ENCODE results near the gene DPM1.
A peak's percentile ranks its signal among the peaks of the same experiment; 100 is the strongest.
"Not testable (repeated sequence)": the region's sequence is repeated elsewhere in the genome, so short reads cannot be mapped to it uniquely, and the experiment has no call there.

Gene DPM1

DNA sequence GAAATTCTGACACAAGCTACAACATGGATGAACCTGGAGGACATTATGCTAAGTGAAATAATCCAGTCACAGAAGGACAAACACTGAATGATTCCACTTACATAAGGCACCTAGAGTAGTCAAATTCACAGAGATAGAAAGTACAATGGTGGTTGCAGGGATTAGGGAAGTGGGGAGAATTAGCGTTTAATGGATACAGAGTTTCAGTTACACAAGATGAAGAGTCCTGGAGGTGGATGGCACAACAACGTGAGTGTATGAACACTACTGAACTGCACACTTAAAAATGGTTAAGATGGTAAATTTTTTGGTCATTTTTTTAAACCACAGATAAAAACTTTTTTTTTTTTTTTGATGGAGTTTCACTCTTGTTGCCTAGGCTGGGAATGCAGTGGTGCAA lies 25.0 kb upstream of the DPM1 start:
- H3K36me3 ChIP-seq: no peaks in the 10 kb centered on the region
- no peak for TF ChIP-seq CTCF (IDR thresholded peaks at IDR 0.05; ENCODE audit: low read depth, low read length)
- H3K9me3 ChIP-seq (ENCODE audit: severe bottlenecking): no peaks in the 10 kb centered on the region
- H3K27ac ChIP-seq: no peak overlapping the region
- no peak overlapping the region for H3K4me3 ChIP-seq (ENCODE audit: low read depth, low read length)
- no peak for DNase-seq
- H3K27me3 ChIP-seq (ENCODE audit: insufficient read depth, low read depth, severe bottlenecking): peaks cover 86% of the 10 kb centered on the region

- Histone ChIP-seq H3K9me3 (ENCODE audit: severe bottlenecking) (no peaks in the 10 kb centered on the region), H3K27me3 (ENCODE audit: insufficient read depth, low read depth, severe bottlenecking) (peaks cover 87% of the 10 kb centered on the region), H3K4me3 (ENCODE audit: low read depth, low read length) (no peak overlapping the region), H3K27ac (no peak overlapping the region), H3K36me3 (no peaks in the 10 kb centered on the region)
- no peak for DNase-seq
- no peak for TF ChIP-seq CTCF (IDR thresholded peaks at IDR 0.05; ENCODE audit: low read depth, low read length)
Observed at GRCh38 chr20:50982363-50982762, 24.0 kb upstream of the DPM1 start.

- Histone ChIP-seq H3K36me3 (no peaks in the 10 kb centered on the region), H3K4me3 (ENCODE audit: low read depth, low read length) (no peak overlapping the region), H3K27me3 (ENCODE audit: insufficient read depth, low read depth, severe bottlenecking) (peaks cover 91% of the 10 kb centered on the region), H3K9me3 (ENCODE audit: severe bottlenecking) (no peaks in the 10 kb centered on the region), H3K27ac (no peak overlapping the region)
- no peak for TF ChIP-seq CTCF (IDR thresholded peaks at IDR 0.05; ENCODE audit: low read depth, low read length)
- DNase-seq: no peak
Observed at GRCh38 chr20:50981714-50982048, 23.3 kb upstream of the DPM1 start.

GRCh38 chr20:50980851-50981713 lies 22.8 kb upstream of the DPM1 start:
- peak; percentile 75 for TF ChIP-seq CTCF (IDR thresholded peaks at IDR 0.05; ENCODE audit: low read depth, low read length)
- H3K4me3 ChIP-seq (ENCODE audit: low read depth, low read length): no peak overlapping the region
- peak; percentile 52 for DNase-seq

DNA sequence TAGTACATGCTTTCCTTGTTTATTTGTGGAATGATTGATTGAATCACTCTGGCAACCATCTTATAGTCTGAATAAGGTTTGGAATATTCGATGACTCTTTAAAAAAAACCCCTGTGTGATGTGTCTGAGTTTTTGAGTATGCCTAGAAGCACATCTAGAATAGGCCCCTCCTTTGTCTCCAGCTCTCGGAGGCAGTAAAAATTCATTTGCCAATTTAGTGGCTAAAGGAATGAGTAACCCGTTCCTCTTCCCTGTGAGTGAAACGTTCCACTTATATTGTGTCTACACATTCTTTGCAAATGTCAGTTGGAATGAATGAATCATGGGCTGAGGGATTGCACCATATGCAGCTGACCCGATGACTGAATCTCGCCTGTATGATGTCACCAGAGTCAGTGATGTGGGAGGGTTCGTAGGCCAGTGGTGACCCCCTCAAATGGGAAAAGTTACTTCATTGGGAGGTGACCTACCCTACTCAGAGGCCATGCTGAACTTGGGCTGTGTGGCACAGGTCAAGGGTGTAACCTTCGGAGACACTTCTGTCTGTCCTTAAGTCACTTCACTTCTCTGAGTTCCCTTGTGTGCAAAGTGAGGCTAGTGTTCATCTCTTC lies 21.8 kb upstream of the DPM1 start:
- H3K4me3 ChIP-seq (ENCODE audit: low read depth, low read length): no peak overlapping the region
- no peak for TF ChIP-seq CTCF (IDR thresholded peaks at IDR 0.05; ENCODE audit: low read depth, low read length)
- peaks cover 89% of the 10 kb centered on the region for H3K27me3 ChIP-seq (ENCODE audit: insufficient read depth, low read depth, severe bottlenecking)
- no peaks in the 10 kb centered on the region for H3K9me3 ChIP-seq (ENCODE audit: severe bottlenecking)
- no peak overlapping the region for H3K27ac ChIP-seq
- DNase-seq: no peak
- no peaks in the 10 kb centered on the region for H3K36me3 ChIP-seq

More at GRCh38 chr20:50980851-50981713, 22.8 kb upstream of the DPM1 start:
- peaks cover 90% of the 10 kb centered on the region for H3K27me3 ChIP-seq (ENCODE audit: insufficient read depth, low read depth, severe bottlenecking)
- no peak overlapping the region for H3K27ac ChIP-seq
- no peaks in the 10 kb centered on the region for H3K36me3 ChIP-seq
- H3K9me3 ChIP-seq (ENCODE audit: severe bottlenecking): no peaks in the 10 kb centered on the region

GRCh38 chr20:50978533-50978932 lies 20.2 kb upstream of the DPM1 start:
- not testable (repeated sequence) for H3K27ac ChIP-seq; H3K9me3 ChIP-seq (ENCODE audit: severe bottlenecking); H3K4me3 ChIP-seq (ENCODE audit: low read depth, low read length); DNase-seq; H3K36me3 ChIP-seq
- peaks cover 84% of the 10 kb centered on the region for H3K27me3 ChIP-seq (ENCODE audit: insufficient read depth, low read depth, severe bottlenecking)

All from WERI-Rb-1 (cell line).